ENCODE measurements around the gene RPH3AL. TPM values are rescaled to one million over a fixed set of nuclear protein-coding genes. Genes with fewer than 3 reads are reported as not detected.

Gene RPH3AL
- polyA plus RNA-seq, 3 donors = 0.71 to 1.9 (median 1.5) TPM

GRCh38 chr17:269616-270514, 82.7 kb downstream of the RPH3AL start:
- Histone ChIP-seq H3K27me3 (ENCODE audit: control insufficient read depth in 2 of 2, insufficient read depth in 2 of 2, low read length in 2 of 2) (no peaks in the 10 kb centered on the region), H3K9me3 (replicated peaks in 1 of 2; ENCODE audit: control insufficient read depth in 1 of 2, insufficient read depth in 1 of 2, low read length in 2 of 2) (no peaks in the 10 kb centered on the region), H3K4me1 (ENCODE audit: control insufficient read depth in 1 of 2, insufficient read depth in 2 of 2, low read length in 2 of 2) (no peaks in the 10 kb centered on the region), H2AFZ (ENCODE audit: insufficient read depth, low read depth, low read length, poor library complexity, severe bottlenecking) (no peak overlapping the region), H4K20me1 (ENCODE audit: insufficient read depth, low read length) (no peaks in the 10 kb centered on the region), H3K4me3 (replicated peaks in 1 of 3; ENCODE audit: low read depth in 2 of 3, low read length in 3 of 3) (no peak overlapping the region), H3K36me3 (replicated peaks in 1 of 2; ENCODE audit: control insufficient read depth in 1 of 2, insufficient read depth in 2 of 2, low read length in 2 of 2) (no peaks in the 10 kb centered on the region), H3K79me2 (ENCODE audit: insufficient read depth, low read length) (no peaks in the 10 kb centered on the region), H3K4me2 (replicated peaks; ENCODE audit: extremely low read depth, low read length, poor library complexity, severe bottlenecking) (no peak overlapping the region), H3K27ac (ENCODE audit: low read depth in 1 of 2, low read length in 2 of 2) (no peak overlapping the region), H3K9ac (ENCODE audit: insufficient read depth, low read length, poor library complexity, severe bottlenecking) (no peak overlapping the region)
- Mint-ChIP-seq H3K36me3 (no peaks in the 10 kb centered on the region), H3K9me3 (peaks cover 0 to 3% (median 0%) of the 10 kb centered on the region in 7 donors), H3K4me1 (no peaks in the 10 kb centered on the region), H3K27me3 (ENCODE audit: low read depth in 3 of 3) (peaks cover 9 to 10% (median 9%) of the 10 kb centered on the region in 3 donors), H3K4me3 (no peak overlapping the region), H3K27ac (peak overlapping the region in 1 of 7 donors; percentile 45)
- TF ChIP-seq, protein P1, sequence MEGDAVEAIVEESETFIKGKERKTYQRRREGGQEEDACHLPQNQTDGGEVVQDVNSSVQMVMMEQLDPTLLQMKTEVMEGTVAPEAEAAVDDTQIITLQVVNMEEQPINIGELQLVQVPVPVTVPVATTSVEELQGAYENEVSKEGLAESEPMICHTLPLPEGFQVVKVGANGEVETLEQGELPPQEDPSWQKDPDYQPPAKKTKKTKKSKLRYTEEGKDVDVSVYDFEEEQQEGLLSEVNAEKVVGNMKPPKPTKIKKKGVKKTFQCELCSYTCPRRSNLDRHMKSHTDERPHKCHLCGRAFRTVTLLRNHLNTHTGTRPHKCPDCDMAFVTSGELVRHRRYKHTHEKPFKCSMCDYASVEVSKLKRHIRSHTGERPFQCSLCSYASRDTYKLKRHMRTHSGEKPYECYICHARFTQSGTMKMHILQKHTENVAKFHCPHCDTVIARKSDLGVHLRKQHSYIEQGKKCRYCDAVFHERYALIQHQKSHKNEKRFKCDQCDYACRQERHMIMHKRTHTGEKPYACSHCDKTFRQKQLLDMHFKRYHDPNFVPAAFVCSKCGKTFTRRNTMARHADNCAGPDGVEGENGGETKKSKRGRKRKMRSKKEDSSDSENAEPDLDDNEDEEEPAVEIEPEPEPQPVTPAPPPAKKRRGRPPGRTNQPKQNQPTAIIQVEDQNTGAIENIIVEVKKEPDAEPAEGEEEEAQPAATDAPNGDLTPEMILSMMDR (IDR thresholded peaks at IDR 0.05) = no peak
- no peak for DNase-seq
- 93% methylated on average over 25 of the region's 27 CpGs for WGBS (ENCODE audit: insufficient coverage)
- intact Hi-C loops (cut with micrococcal nuclease) = no loop called here

DNA sequence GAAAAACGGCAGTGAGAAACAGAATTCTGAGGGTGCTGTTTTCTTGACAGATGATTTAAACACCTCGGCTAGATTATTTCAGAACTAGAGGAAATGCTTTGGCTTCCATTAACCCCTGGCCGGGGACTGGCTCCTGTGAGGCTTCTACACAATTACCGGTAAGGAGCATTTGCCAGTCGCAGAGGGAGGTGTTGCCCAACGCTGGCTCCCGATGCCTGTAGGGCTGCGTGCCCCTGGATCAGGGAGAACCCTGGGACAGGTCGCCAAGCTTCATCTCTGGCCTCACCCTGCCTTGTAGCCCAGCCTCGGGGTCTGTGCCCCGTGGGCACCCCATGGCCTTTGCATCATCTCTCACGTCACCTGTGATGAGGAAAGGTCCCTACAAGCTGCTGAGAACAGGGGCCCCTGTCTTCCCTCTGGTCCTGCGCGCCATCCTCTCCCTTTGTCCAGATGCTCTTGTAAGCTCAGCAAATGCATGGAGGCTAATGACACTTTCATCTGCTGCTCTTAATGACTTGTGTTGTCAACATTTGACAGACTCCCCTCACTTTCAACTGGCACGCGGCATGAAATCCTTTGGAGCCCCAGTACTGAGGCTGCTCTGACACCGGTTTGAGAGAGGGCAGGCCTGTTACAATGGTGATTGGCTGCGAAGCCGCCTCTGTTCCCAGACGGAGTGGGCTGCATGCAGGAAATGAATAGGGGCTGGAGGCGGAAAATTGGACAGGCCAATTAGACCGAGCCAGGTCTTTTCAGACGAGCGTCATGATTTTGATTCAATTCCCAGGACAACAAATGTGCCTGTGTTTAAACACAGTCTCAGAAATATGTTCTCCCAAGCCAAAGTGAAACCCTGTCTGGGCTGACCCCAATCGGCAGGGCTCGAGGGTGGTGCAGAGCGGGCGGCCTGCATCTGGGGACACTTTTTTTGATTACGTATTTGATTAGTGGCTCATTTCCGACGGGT, 85.6 kb downstream of the RPH3AL start:
- Histone ChIP-seq H3K27me3 (ENCODE audit: control insufficient read depth in 2 of 2, insufficient read depth in 2 of 2, low read length in 2 of 2) (no peaks in the 10 kb centered on the region), H3K4me2 (replicated peaks; ENCODE audit: extremely low read depth, low read length, poor library complexity, severe bottlenecking) (no peak overlapping the region), H3K9ac (ENCODE audit: insufficient read depth, low read length, poor library complexity, severe bottlenecking) (no peak overlapping the region), H3K9me3 (replicated peaks in 1 of 2; ENCODE audit: control insufficient read depth in 1 of 2, insufficient read depth in 1 of 2, low read length in 2 of 2) (peaks cover 0 to 24% of the 10 kb centered on the region in 2 donors), H3K27ac (ENCODE audit: low read depth in 1 of 2, low read length in 2 of 2) (no peak overlapping the region), H3K79me2 (ENCODE audit: insufficient read depth, low read length) (no peaks in the 10 kb centered on the region), H4K20me1 (ENCODE audit: insufficient read depth, low read length) (no peaks in the 10 kb centered on the region), H3K36me3 (replicated peaks in 1 of 2; ENCODE audit: control insufficient read depth in 1 of 2, insufficient read depth in 2 of 2, low read length in 2 of 2) (no peaks in the 10 kb centered on the region), H2AFZ (ENCODE audit: insufficient read depth, low read depth, low read length, poor library complexity, severe bottlenecking) (no peak overlapping the region), H3K4me3 (replicated peaks in 1 of 3; ENCODE audit: low read depth in 2 of 3, low read length in 3 of 3) (no peak overlapping the region), H3K4me1 (ENCODE audit: control insufficient read depth in 1 of 2, insufficient read depth in 2 of 2, low read length in 2 of 2) (no peaks in the 10 kb centered on the region)
- peaks cover 9 to 10% (median 9%) of the 10 kb centered on the region in 3 donors for H3K27me3 Mint-ChIP-seq (ENCODE audit: low read depth in 3 of 3)
- no peak for DNase-seq
- TF ChIP-seq, protein P1 (IDR thresholded peaks at IDR 0.05) = no peak
- peaks cover 0 to 3% of the 10 kb centered on the region in 2 donors for H3K36me3 Mint-ChIP-seq
- no peak overlapping the region for H3K27ac Mint-ChIP-seq
- peaks cover 6 to 21% (median 16%) of the 10 kb centered on the region in 7 donors for H3K9me3 Mint-ChIP-seq
- H3K4me1 Mint-ChIP-seq = no peaks in the 10 kb centered on the region
- intact Hi-C loops (cut with micrococcal nuclease) = no loop called here
- H3K4me3 Mint-ChIP-seq = no peak overlapping the region
- WGBS (ENCODE audit: insufficient coverage) = 68% methylated on average over 31 of the region's 31 CpGs
